HG03442 (cell line): ENCODE data around the gene SNCAIP.
"Not testable (repeated sequence)": the region's sequence is repeated elsewhere in the genome, so short reads cannot be mapped to it uniquely, and the experiment has no call there.

ENCODE experiments used
- ATAC-seq: cut with Tn5 transposase; IDR thresholded peaks from one replicate; pipeline ENCODE4 v1.9.1; 2021; ENCODE audit warnings: mild to moderate bottlenecking, moderate library complexity; ENCODE audit not compliant: unreplicated experiment

SNCAIP gene

GRCh38 chr5:122312591-122313406, 762 bp downstream of the SNCAIP start:
- peak; percentile 11 for ATAC-seq

GRCh38 chr5:122314036-122314435, 2.0 kb downstream of the SNCAIP start:
- no peak for ATAC-seq

DNA sequence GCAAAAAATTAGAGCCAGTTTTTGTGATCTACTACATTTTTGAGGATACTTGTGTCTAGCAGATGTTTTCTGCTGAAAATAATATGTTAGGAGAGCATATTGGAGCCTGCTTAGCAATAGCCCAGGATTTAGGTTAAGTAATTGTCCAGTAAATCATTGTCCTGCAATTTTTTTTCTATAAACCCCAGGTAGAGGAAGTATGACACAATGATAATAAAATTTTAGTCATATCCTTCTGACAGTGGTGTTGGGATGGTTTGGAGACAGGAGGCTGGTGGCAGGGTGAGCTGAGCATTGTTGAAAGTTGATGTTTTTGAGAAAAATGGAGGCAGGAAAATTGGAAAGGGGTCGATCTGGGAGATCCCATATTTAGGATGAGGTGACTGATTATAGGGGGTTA, 3.5 kb downstream of the SNCAIP start:
- no peak for ATAC-seq

- ATAC-seq, result no peak
Measured at GRCh38 chr5:122316656-122317055, 4.6 kb downstream of the SNCAIP start.

DNA sequence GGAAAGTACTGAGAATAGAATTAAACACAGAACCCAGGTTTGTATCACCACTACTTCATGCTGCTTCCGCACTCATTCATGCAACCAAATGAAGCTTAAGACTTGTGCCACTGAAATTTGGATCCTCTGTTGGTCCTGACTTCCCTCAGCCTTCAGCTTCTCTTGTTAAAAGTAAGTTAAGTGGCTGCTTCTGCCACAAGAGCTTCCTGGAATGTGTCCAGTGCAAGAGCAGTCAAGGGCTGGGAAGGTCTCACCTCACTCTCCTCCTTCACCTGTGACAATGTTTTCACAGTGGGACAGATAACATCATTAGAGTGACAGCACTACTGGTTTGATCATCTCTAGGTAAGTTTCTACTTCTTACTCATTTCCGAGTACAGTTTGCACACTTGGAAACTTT, 7.9 kb downstream of the SNCAIP start:
- ATAC-seq, result no peak

DNA sequence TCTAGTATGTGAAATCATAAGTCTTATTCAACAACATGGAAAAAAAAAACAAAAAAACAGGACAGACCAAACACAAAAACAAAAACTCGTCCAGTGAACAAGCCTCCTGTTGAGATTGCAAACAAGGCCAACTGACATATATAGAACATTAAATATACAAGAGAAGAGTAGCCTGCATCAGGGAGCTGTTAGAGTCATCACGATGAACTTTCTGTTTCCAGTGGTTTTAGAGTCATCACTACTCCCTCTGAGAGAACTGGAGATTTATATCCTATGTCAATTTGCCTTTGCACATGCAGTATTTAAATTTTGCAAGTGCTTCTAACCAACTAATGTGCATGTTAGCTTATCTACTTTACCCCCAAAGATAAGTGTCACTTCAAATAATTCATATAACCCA, 9.9 kb downstream of the SNCAIP start:
- no peak for ATAC-seq

DNA sequence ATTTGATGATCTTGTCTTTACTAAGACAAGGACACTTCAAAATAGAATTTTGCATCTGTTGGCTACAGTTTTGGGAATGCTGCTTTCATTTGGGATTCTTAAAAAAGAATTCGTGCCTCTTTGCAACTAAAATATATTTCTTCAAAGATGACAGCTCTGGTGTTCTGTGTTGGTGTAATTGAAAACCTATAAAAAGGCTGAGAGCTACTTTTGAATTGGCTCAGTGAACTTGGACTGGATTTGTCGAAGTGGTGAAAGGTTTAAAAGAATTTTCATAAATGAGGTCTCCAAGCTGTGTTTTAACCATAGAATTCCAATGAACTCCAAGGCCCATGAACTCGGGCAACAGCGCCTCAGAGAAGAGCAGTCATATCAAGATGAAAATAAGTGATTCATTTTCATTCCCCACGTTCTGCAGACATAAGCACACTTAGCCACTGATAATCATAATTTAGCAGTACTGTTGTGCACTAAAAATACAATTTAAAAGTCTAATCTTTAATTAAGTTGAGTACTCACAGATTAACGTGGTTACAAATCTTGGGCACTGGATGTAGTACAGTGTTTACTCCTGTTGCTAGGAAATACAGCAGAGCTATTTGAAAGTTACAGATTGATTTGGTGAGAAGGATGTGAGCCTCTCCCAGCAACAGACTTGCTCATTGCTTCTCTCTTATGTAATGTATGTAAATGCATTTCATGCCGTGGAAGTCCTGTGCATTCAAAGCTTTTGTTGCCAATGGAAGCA, 10.9 kb downstream of the SNCAIP start:
- no peak for ATAC-seq

DNA sequence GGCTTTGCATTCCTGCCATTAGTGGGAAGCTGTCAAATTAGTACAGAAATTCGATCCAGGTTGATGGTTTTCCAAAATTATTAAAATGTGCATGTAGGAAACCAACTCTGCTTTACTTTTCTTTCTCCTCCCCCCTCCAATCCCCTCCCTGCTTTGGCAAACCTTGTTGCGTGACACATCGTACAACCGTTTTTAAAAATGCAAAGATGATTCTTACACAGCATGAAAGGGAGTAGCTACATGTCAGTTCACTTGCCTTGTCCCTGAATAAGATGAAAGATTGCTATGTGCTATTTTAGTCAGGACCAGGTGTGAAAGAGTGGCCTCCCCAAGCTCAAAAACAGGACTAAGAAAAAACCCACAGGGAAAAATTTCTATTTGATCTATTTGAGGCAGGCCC, 11.7 kb downstream of the SNCAIP start:
- ATAC-seq, result no peak

GRCh38 chr5:122327110-122327509, 15.1 kb downstream of the SNCAIP start:
- no peak for ATAC-seq

GRCh38 chr5:122330881-122331280, 18.8 kb downstream of the SNCAIP start:
- ATAC-seq, result no peak

DNA sequence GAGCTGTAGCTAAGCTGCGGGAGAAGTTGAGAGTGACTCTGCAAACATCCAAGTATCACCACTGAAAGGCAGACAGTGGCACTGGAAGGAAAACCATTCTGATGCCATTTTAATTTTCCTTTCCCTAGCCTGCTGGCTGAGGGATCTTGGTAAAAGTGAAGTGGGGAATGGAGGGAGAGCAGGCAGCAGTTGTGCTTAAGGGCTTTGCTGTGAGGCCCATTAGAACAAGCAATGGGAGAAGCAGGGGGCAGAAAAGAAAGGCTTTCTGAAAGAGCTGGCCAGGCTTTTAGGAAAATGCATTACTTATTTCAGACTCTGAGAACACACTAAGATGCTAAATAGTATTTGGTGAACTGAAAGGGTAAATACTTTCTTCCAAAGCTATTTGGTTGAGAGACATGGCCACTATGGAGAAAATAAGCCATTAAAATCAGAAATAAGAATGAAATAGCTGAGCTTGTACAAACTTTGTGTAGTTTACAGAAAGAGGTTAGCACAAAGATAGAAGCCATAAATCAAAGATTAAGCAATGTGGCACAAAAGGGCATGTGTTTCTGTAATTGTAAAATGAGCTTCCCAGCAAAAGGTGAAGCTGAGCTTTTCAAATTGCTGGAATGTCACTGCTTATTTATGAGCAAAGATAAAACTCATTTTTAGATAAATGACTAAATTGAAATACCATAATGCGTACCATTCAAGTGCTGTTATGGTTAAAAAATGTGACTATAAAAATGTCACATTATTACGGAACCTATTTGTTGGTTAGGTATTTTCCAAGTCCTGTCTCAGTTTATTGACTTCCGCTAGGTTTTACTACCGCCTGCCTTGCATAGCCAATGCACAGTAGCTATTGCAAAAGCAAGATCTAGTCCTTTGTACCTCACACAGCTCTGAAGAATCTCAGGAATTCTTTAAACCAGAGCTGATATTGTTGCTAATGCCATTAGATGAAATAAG, 20.8 kb downstream of the SNCAIP start:
- no peak for ATAC-seq

- ATAC-seq, result no peak
Measured at GRCh38 chr5:122333564-122333963, 21.5 kb downstream of the SNCAIP start.

DNA sequence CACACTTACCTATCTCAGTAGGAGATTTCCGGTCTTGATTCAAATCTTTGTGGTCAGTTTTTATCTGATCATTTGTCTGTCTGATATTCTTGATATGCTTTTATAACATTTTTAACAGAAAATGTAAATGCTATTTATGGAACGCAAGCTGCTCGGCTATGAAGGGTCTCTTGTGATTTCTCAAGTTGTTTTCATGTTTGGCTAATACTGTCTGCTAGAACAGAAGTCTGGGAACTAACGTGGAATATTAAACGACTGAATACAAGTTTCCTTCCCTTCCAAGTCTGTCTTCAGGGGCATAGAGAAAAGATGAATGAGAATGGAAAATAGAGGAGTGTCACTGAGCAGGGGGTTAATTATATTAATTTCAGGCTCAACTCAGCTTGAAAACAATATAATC, 27.6 kb downstream of the SNCAIP start:
- no peak for ATAC-seq

- ATAC-seq, result no peak
Measured at GRCh38 chr5:122341087-122341486, 29.1 kb downstream of the SNCAIP start.

GRCh38 chr5:122342256-122342655, 30.2 kb downstream of the SNCAIP start:
- ATAC-seq, result no peak

GRCh38 chr5:122346897-122347581, 35.0 kb downstream of the SNCAIP start:
- ATAC-seq, result no peak

GRCh38 chr5:122350496-122350895, 38.5 kb downstream of the SNCAIP start:
- ATAC-seq, result no peak

GRCh38 chr5:122351416-122352157, 39.5 kb downstream of the SNCAIP start:
- ATAC-seq, result no peak

- no peak for ATAC-seq
Measured at GRCh38 chr5:122352331-122352730, 40.3 kb downstream of the SNCAIP start.

DNA sequence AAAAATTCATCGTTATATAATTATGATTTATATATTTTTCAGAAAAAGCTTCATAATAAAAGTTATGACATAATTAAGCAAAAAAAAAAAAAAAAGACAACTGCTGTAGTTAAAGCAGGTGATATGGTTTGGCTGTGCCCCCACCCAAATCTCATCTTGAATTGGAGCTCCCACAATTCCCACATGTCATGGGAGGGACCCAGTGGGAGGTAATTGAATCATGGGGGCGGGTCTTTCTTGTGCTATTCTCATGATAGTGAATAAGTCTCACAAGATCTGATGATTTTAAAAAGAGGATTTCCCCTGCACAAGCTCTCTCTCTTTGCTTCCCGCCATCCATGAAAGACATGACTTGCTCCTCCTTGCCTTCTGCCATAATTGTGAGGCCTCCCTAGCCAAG, 41.3 kb downstream of the SNCAIP start:
- not testable (repeated sequence) for ATAC-seq
